Left ventricle myocardium inferior (tissue), 1 donor: ENCODE results near the gene SSTR3. TPM values are rescaled to one million over a fixed set of nuclear protein-coding genes. Genes with fewer than 3 reads are reported as not detected.

Source experiments
- DNase-seq: peaks from one replicate; pipeline ENCODE4 v3.0.0-alpha.2; 2020
- H3K27ac ChIP-seq: fragments of 200-600 bp; replicated peaks from 2 replicates; pipeline ENCODE4 v1.8.0; 2021
- H3K27me3 ChIP-seq: fragments of 200-600 bp; 2 replicates; pipeline ENCODE4 v1.8.0; 2021; ENCODE audit warnings: low read depth
- H3K36me3 ChIP-seq: fragments of 200-600 bp; 2 replicates; pipeline ENCODE4 v1.8.0; 2021
- H3K4me1 ChIP-seq: fragments of 200-600 bp; 2 replicates; pipeline ENCODE4 v1.8.0; 2021
- H3K4me3 ChIP-seq: fragments of 200-600 bp; 2 replicates; pipeline ENCODE4 v1.8.0; 2021; ENCODE audit warnings: mild to moderate bottlenecking, moderate library complexity
- H3K9me3 ChIP-seq: fragments of 200-600 bp; replicated peaks from 2 replicates; pipeline ENCODE4 v1.8.0; 2021
- intact Hi-C: fragments of 100-400 bp; cut with micrococcal nuclease; formaldehyde crosslinking; loops from one replicate; pipeline ENCODE4 v1.11.0; 2022
- total RNA-seq: library from RNA; stranded (reverse); fragmentation: NEBNext Ultra II Directional; extraction: Animal tissue kit (Norgen Biotek cat#: 25700); gene quantifications from one replicate; pipeline ENCODE4 v1.2.1, GENCODE V29; 2021
- TF ChIP-seq, protein P1 (sequence below): fragments of 200-600 bp; IDR thresholded peaks from 2 replicates; pipeline ENCODE4 v1.8.0; 2021; ENCODE audit warnings: antibody characterized with exemption, mild to moderate bottlenecking, borderline replicate concordance
- donor health status: DM: no; HTN: yes; CAD: no; lungs with severe emphysema.

The SSTR3 gene
- total RNA-seq, 1 donor from 2014 or later: not detected

DNA sequence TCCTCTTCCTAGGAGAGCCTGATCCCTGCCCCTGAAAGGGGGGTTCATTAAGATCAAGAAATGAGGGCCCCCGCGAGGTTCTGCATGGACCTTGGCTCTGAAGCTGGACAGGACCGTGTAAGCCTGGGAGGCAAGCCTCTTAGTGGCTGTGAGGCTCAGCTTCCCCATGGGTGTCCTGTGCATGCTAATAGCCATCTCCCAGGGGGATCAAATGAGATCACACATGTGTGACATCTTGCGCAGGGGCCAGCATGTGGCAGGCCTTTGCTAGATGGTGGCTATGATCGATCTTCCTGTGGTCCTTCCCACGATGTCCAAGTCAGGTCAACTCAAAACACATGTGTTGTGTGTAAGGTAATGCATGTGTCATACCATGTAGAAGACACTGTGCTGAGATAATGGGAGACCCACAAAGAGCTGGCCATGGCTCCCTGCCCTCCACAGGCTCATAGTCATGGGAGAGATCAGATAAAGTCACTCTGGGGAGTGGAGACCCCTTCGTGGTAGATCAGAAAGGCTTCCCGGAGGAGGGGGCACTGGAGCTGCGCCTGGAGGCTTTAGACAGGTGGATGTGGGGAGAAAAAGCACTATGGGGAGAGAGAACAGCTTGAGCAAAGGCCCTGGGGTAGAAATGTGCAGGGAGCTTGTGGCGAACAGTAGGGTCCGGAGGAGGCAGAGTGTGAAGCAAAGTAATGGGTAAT lies 28.1 kb upstream of the SSTR3 start:
- Histone ChIP-seq H3K4me1 (peaks cover 5% of the 10 kb centered on the region), H3K27ac (no peak overlapping the region), H3K27me3 (peaks cover 100% of the 10 kb centered on the region), H3K4me3 (no peak overlapping the region), H3K9me3 (no peaks in the 10 kb centered on the region), H3K36me3 (no peaks in the 10 kb centered on the region)
- no peak for DNase-seq
- intact Hi-C loops: no loop called here
- TF ChIP-seq, protein P1, sequence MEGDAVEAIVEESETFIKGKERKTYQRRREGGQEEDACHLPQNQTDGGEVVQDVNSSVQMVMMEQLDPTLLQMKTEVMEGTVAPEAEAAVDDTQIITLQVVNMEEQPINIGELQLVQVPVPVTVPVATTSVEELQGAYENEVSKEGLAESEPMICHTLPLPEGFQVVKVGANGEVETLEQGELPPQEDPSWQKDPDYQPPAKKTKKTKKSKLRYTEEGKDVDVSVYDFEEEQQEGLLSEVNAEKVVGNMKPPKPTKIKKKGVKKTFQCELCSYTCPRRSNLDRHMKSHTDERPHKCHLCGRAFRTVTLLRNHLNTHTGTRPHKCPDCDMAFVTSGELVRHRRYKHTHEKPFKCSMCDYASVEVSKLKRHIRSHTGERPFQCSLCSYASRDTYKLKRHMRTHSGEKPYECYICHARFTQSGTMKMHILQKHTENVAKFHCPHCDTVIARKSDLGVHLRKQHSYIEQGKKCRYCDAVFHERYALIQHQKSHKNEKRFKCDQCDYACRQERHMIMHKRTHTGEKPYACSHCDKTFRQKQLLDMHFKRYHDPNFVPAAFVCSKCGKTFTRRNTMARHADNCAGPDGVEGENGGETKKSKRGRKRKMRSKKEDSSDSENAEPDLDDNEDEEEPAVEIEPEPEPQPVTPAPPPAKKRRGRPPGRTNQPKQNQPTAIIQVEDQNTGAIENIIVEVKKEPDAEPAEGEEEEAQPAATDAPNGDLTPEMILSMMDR: no peak

DNA sequence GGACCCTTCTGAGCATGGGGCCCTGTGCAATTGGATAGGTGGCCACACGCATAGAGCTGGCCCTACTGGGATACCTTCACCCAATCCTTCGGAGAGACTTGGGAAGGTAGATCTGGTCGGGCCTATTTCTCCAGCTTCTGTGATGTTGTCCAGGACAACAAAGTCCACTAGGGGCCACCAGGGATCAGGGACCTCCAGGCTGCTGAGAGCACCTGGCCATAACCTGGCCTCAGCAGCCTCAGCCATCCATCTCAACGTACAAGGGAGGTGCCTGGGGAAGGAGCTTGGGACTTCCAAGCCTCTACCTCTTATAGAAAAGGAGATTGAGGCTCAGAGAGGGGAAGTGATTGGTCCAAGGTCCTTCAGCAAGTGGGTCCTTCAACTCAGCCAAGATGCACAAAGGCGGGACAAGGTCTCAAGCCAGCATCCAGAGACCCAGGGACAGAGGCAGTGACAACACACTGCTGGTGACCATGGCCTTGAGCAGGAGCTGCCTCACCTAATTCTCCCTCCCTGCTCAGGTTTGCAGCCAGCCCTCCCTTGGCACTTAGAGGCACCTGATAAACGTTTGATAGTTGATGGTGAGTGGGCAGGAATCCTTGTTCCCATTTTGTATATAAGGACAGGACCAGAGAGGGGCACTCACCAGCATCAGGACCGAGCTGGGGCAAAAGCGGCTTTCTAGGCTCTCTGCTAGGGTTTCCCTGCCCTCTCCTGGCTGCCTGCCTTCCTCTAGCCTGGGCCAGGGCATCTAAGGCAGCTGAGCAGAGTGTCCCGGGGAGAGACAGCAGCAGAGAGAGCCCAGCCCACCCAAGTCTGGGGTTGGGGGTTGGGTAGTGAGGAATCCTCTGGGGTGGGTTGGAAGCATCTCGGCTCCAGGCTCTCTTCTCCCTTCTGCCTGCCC lies 27.3 kb upstream of the SSTR3 start:
- Histone ChIP-seq H3K36me3 (no peaks in the 10 kb centered on the region), H3K4me3 (no peak overlapping the region), H3K27ac (no peak overlapping the region), H3K27me3 (peaks cover 100% of the 10 kb centered on the region), H3K9me3 (no peaks in the 10 kb centered on the region), H3K4me1 (peaks cover 5% of the 10 kb centered on the region)
- TF ChIP-seq, protein P1: no peak
- intact Hi-C loops: no loop called here
- DNase-seq: no peak

- no peaks in the 10 kb centered on the region for H3K4me1 ChIP-seq
- intact Hi-C loops: no loop called here
- TF ChIP-seq, protein P1: no peak
- H3K4me3 ChIP-seq: no peak overlapping the region
- no peaks in the 10 kb centered on the region for H3K36me3 ChIP-seq
- no peaks in the 10 kb centered on the region for H3K9me3 ChIP-seq
- no peak overlapping the region for H3K27ac ChIP-seq
- DNase-seq: no peak
- peaks cover 100% of the 10 kb centered on the region for H3K27me3 ChIP-seq
Measured at GRCh38 chr22:37237371-37238268, 25.3 kb upstream of the SSTR3 start.

DNA sequence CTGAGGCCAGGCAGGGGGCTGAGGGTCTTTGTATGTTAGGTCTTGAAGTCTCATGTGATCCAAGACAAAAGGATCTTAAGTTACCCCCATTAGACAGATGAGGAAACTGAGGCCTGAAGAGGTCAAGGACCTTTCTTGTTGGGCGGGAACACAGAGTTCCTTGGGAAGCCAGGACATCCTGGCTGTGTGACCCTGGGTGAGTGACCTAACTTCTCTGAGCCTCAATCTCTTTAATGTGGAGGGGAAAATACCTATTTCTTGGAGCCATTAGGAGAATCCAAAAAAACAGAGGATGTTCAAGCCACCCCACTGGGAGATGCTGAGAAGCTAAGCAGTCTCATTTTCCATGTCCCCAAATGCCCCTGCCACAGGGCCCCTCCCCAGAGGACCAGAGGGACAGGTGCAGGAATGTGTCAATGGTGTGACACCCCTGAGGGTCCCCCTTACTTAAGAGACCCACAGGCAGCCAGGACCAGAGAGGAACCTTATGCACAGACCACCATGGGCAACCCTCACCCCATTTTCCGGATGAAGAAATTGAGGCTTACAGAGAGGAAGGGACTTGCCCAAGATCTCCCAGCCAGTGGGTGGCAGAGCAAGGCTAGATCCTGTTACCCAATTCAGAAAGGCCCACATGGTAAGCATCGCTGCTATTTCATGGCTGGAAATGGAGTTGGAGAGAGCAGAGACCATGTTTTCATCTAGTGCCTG lies 23.8 kb upstream of the SSTR3 start:
- H3K36me3 ChIP-seq: no peaks in the 10 kb centered on the region
- no peaks in the 10 kb centered on the region for H3K9me3 ChIP-seq
- no peak for DNase-seq
- intact Hi-C loops: no loop called here
- H3K27me3 ChIP-seq: peaks cover 100% of the 10 kb centered on the region
- H3K4me3 ChIP-seq: no peak overlapping the region
- TF ChIP-seq, protein P1: no peak
- no peak overlapping the region for H3K27ac ChIP-seq
- H3K4me1 ChIP-seq: no peaks in the 10 kb centered on the region
